K562 (cell line): Measurements from ENCODE around the gene FZD1. TPM values are rescaled to one million over a fixed set of nuclear protein-coding genes. Genes with fewer than 3 reads are reported as not detected.

ENCODE experiments used
- ATAC-seq: fragments of 200-7000 bp; cut with Tn5 transposase; 3 replicates; pipeline ENCODE4 v1.9.1; 2020; ENCODE audit warnings: moderate library complexity
- BruUV-seq: library from RNA; stranded (reverse); fragments of 400-500 nt; replicated peaks from 2 replicates; lab custom pipeline; 2021; lab: Mats Ljungman, UMichigan
- CTCF ChIA-PET: fragments of 300-600 bp; formaldehyde crosslinking; extraction: SDS; loops from one replicate; lab custom pipeline; 2021; ENCODE audit warnings: low intra/inter-chr PET ratio; lab: Yijun Ruan, JAX
- POLR2A ChIA-PET: fragments of 300-600, 350-650 bp; sonication (Branson Sonifier 250); formaldehyde crosslinking; extraction: SDS; loops from one replicate; lab custom pipeline; 2021; ENCODE audit warnings: antibody characterized with exemption, inconsistent platforms; lab: Yijun Ruan, JAX
- DNase-seq, 4 experiments: peaks; one replicate each; pipeline versions ENCODE4 v3.0.0 to v3.0.0-alpha.2; 2011 to 2018; ENCODE audit warnings: low spot score in 3 of 4, mixed read lengths in 3 of 4; ENCODE audit errors: extremely low read depth in 1 of 4
- FAIRE-seq: peaks from 2 replicates; lab custom pipeline; 2011; peaks lifted over from hg19 to GRCh38; lab: Jason Lieb, UNC
- H2AFZ ChIP-seq: 2 replicates; pipeline ENCODE4 v1.6.0; 2011; ENCODE audit warnings: low read depth, low read length, control low read depth, inconsistent platforms
- H3K27ac ChIP-seq: fragments of 200-600 bp; 3 replicates; pipeline ENCODE4 v1.8.0; 2011; ENCODE audit warnings: low read depth, mild to moderate bottlenecking, control low read depth, inconsistent platforms, low read length, moderate library complexity, mixed read lengths; ENCODE audit errors: extremely low read depth
- H3K27me3 ChIP-seq, 2 experiments: fragments of 300-600 bp in 1 of 2; 2 replicates in 1 of 2; 3 replicates in 1 of 2; pipeline versions ENCODE4 v1.6.0 to v1.8.0; 2011; ENCODE audit warnings: inconsistent platforms in 2 of 2, low read length in 2 of 2, mild to moderate bottlenecking in 1 of 2, mixed read lengths in 1 of 2, moderate library complexity in 1 of 2; ENCODE audit not compliant: control insufficient read depth in 2 of 2, insufficient read depth in 2 of 2
- H3K36me3 ChIP-seq: fragments of 300-600 bp; 3 replicates; pipeline ENCODE4 v1.8.0; 2011; ENCODE audit warnings: mild to moderate bottlenecking, low read length, inconsistent platforms; ENCODE audit not compliant: control insufficient read depth, insufficient read depth
- H3K4me1 ChIP-seq, 2 experiments: fragments of 200-600 bp in 1 of 2; replicated peaks in 1 of 2; 2 replicates in 1 of 2; 3 replicates in 1 of 2; pipeline versions ENCODE4 v1.5.1 to v1.8.0; 2011; ENCODE audit warnings: inconsistent platforms in 2 of 2, low read length in 2 of 2, mild to moderate bottlenecking in 1 of 2, mixed read lengths in 1 of 2, moderate library complexity in 1 of 2; ENCODE audit not compliant: control insufficient read depth in 2 of 2, insufficient read depth in 2 of 2
- H3K4me2 ChIP-seq: 2 replicates; pipeline ENCODE4 v1.6.1; 2011; ENCODE audit warnings: low read length, control low read depth, inconsistent platforms, mixed read lengths; ENCODE audit not compliant: insufficient read depth
- H3K4me3 ChIP-seq: fragments of 200-600 bp; sonication (generic), shearing (Covaris generic); 2 replicates; pipeline ENCODE4 v1.5.1; 2016; ENCODE audit warnings: control low read depth, inconsistent platforms
- H3K79me2 ChIP-seq: fragments of 200-600 bp; 3 replicates; pipeline ENCODE4 v1.8.0; 2011; ENCODE audit warnings: low read length, inconsistent platforms; ENCODE audit not compliant: control insufficient read depth, insufficient read depth
- H3K9ac ChIP-seq, 2 experiments: 2 replicates each; pipeline versions ENCODE4 v1.6.0 to v1.6.1; 2011; ENCODE audit warnings: low read depth in 2 of 2, low read length in 2 of 2, control low read depth in 1 of 2, inconsistent platforms in 1 of 2, mild to moderate bottlenecking in 1 of 2, mixed read lengths in 1 of 2; ENCODE audit not compliant: insufficient read depth in 1 of 2
- H3K9me1 ChIP-seq: one replicate; pipeline ENCODE4 v1.6.0; 2011; ENCODE audit warnings: inconsistent platforms, mild to moderate bottlenecking, low read length, moderate library complexity; ENCODE audit not compliant: control insufficient read depth, insufficient read depth
- H3K9me3 ChIP-seq: replicated peaks from 2 replicates; pipeline ENCODE4 v1.5.1; 2011; ENCODE audit warnings: low read depth, low read length, inconsistent platforms; ENCODE audit not compliant: control insufficient read depth, insufficient read depth
- H4K20me1 ChIP-seq: replicated peaks from 2 replicates; pipeline ENCODE4 v1.6.1; 2011; ENCODE audit warnings: low read length, inconsistent platforms, mixed read lengths; ENCODE audit not compliant: control insufficient read depth, insufficient read depth
- BRCA1 ChIP-seq, 2 experiments: fragments of 450-650 bp in 1 of 2; sonication (generic) in 1 of 2; formaldehyde crosslinking in 1 of 2; IDR thresholded peaks; 2 replicates each; pipeline versions ENCODE4 v1.5.0 to v1.6.1; 2017 to 2020; ENCODE audit warnings: mild to moderate bottlenecking in 1 of 2, missing genetic modification reagents in 1 of 2
- CHD2 ChIP-seq: IDR thresholded peaks from 2 replicates; pipeline ENCODE4 v1.6.1; 2011; ENCODE audit warnings: low read depth, low read length
- CREB1 ChIP-seq, 2 experiments: sonication (generic) in 1 of 2; formaldehyde crosslinking in 1 of 2; IDR thresholded peaks; 2 replicates each; pipeline versions ENCODE4 v1.6.1 to v1.8.0; 2012 to 2022; ENCODE audit warnings: inconsistent platforms in 1 of 2, mild to moderate bottlenecking in 1 of 2, missing genetic modification reagents in 1 of 2, moderate library complexity in 1 of 2
- CTCFL ChIP-seq: IDR thresholded peaks from 2 replicates; pipeline ENCODE4 v1.6.1; 2011; ENCODE audit warnings: borderline replicate concordance, low read depth, mild to moderate bottlenecking, moderate library complexity, low read length; ENCODE audit not compliant: insufficient read depth, poor library complexity, severe bottlenecking
- ELF4 ChIP-seq: fragments of 450-650 bp; formaldehyde crosslinking; IDR thresholded peaks from 2 replicates; pipeline ENCODE4 v1.4.0; 2022; ENCODE audit warnings: missing genetic modification characterization
- ELK1 ChIP-seq: sonication (generic); formaldehyde crosslinking; IDR thresholded peaks from 2 replicates; pipeline ENCODE4 v1.8.1; 2022; ENCODE audit warnings: missing genetic modification reagents
- ESRRA ChIP-seq: fragments of 450-650 bp; IDR thresholded peaks from 2 replicates; pipeline ENCODE4 v1.6.1; 2014; ENCODE audit warnings: low read depth, mild to moderate bottlenecking, moderate library complexity, borderline replicate concordance
- GTF3C2 ChIP-seq: IDR thresholded peaks from 3 replicates; pipeline ENCODE4 v1.6.1; 2011; ENCODE audit warnings: borderline replicate concordance, mild to moderate bottlenecking, moderate library complexity; ENCODE audit not compliant: insufficient read length; ENCODE audit errors: extremely low read depth
- MAFG ChIP-seq: fragments of 450-650 bp; conservative IDR thresholded peaks from 2 replicates; pipeline ENCODE4 v1.6.1; 2016; ENCODE audit warnings: missing genetic modification characterization, missing compliant biosample characterization
- RBM15 ChIP-seq: fragments of 200-400 bp; formaldehyde crosslinking; IDR thresholded peaks from 2 replicates; pipeline ENCODE4 v1.6.1; 2018; ENCODE audit warnings: mild to moderate bottlenecking, low read length, moderate library complexity; ENCODE audit not compliant: insufficient read depth
- STAT5A ChIP-seq: IDR thresholded peaks from 2 replicates; pipeline ENCODE4 v1.6.1; 2012; ENCODE audit warnings: low read length, inconsistent platforms, borderline replicate concordance
- XRCC4 ChIP-seq: IDR thresholded peaks from one replicate; pipeline ENCODE4 v1.6.1; 2011; ENCODE audit not compliant: insufficient read depth, insufficient read length; ENCODE audit errors: extremely low read depth
- YBX1 ChIP-seq: fragments of 450-650 bp; IDR thresholded peaks from 2 replicates; pipeline ENCODE4 v1.7.1; 2016; ENCODE audit warnings: mild to moderate bottlenecking
- ZNF143 ChIP-seq: sonication (generic); formaldehyde crosslinking; IDR thresholded peaks from 2 replicates; pipeline ENCODE4 v1.9.0; 2022; ENCODE audit warnings: mild to moderate bottlenecking, missing genetic modification reagents
- ZNF253 ChIP-seq: fragments of 250-450 bp; sonication (Bioruptor Pico); conservative IDR thresholded peaks from 2 replicates; pipeline ENCODE4 v1.6.1; 2021; ENCODE audit warnings: mild to moderate bottlenecking
- ZNF589 ChIP-seq: fragments of 200-800 bp; sonication (Bioruptor generic); IDR thresholded peaks from 2 replicates; pipeline ENCODE4 v1.6.1; 2016; ENCODE audit warnings: low read depth, missing genetic modification characterization, missing compliant biosample characterization
- ZNF717 ChIP-seq: fragments of 250-450 bp; sonication (Bioruptor Pico); IDR thresholded peaks from 2 replicates; pipeline ENCODE4 v1.5.0; 2021
- WGBS: fragments of 100-300 bp; shearing (Covaris generic); methylation state at CpG from one replicate; pipeline ENCODE4 v1.1.6; 2016; ENCODE audit warnings: low coverage, mixed read lengths; ENCODE audit not compliant: insufficient coverage; ENCODE audit errors: missing lambda C conversion rate; 5-methylcytosine and 5-hydroxymethylcytosine counted together
- in situ Hi-C: fragments of 300-500 bp; cut with MboI; formaldehyde crosslinking; loops from 4 replicates; pipeline ENCODE4 v1.15.0; 2018; ENCODE audit warnings: inconsistent platforms, mixed read lengths
- intact Hi-C: fragments of 100-400 bp; cut with micrococcal nuclease; formaldehyde crosslinking; loops from 2 replicates; pipeline ENCODE4 v1.14.2; 2022
- polyA plus RNA-seq, 8 experiments: library from polyadenylated mRNA; depleted of rRNA in 4 of 8; stranded (reverse) in 5 of 8; unstranded in 3 of 8; fragments of >200 nt; fragmentation: Nextera tagmentation in 2 of 8; fragmentation: Illumina TruSeq in 1 of 8; extraction: Ambion mirVana in 2 of 8; extraction: Trizol in 1 of 8; gene quantifications; 2 replicates each; pipeline versions ENCODE4 v1.2.1 to v1.2.3, GENCODE V29; 2011 to 2014; ENCODE audit warnings: inconsistent platforms in 1 of 8, missing spikeins in 1 of 8
- total RNA-seq, 7 experiments: library from RNA; depleted of rRNA in 6 of 7; stranded (reverse); fragments of >200 nt in 6 of 7; fragmentation: Illumina TruSeq in 2 of 7; extraction: Trizol in 2 of 7; gene quantifications; 2 replicates each; pipeline versions ENCODE4 v1.2.1 to v1.2.3, GENCODE V29; 2011 to 2021; ENCODE audit warnings: low replicate concordance in 1 of 7

Gene FZD1
- total and polyA plus RNA-seq, 9 of the 15 experiments (the other 6 are each of a cell fraction or from before 2014, with no cell fraction given): 0.25 to 5.1 (median 1.8) TPM

- in situ Hi-C loops: no loop called here
- no peaks in the 10 kb centered on the region for H3K36me3 ChIP-seq
- no peaks in the 10 kb centered on the region for H3K9me1 ChIP-seq
- H3K4me3 ChIP-seq: no peak overlapping the region
- H3K27me3 ChIP-seq: peaks cover 24 to 26% of the 10 kb centered on the region in 2 experiments
- no peak for DNase-seq
- intact Hi-C loops: no loop called here
- H2AFZ ChIP-seq: no peak overlapping the region
- no peak overlapping the region for H3K27ac ChIP-seq
- BruUV-seq: no TSS peak
- WGBS: 2% methylated on average over 8 of the region's 8 CpGs
- CTCF ChIA-PET: no interaction called here
- no peaks in the 10 kb centered on the region for H3K9me3 ChIP-seq
- POLR2A ChIA-PET: interaction anchor here (0.6 to 1.7 kb wide), 4 partner anchors 8 to 414 kb away, joined by 3 to 5 read pairs (median 4); no protein-coding TSS in a partner anchor
- no peak for TF ChIP-seq RBM15
- no peak for TF ChIP-seq ELF4
- TF ChIP-seq CREB1 (IDR thresholded peaks at IDR 0.05): no peak
- TF ChIP-seq CREB1 (CRISPR knock-in tag; IDR thresholded peaks at IDR 0.05): no peak
- no peak for TF ChIP-seq ELK1 (CRISPR knock-in tag)
- no peak for TF ChIP-seq BRCA1 (IDR thresholded peaks at IDR 0.05)
- TF ChIP-seq BRCA1 (CRISPR knock-in tag; IDR thresholded peaks at IDR 0.05): no peak
- TF ChIP-seq ZNF143 (CRISPR knock-in tag): no peak
- TF ChIP-seq MAFG (tag): no peak
- no peak for TF ChIP-seq ZNF253 (CRISPR knock-in tag)
- TF ChIP-seq XRCC4: no peak
- no peak for TF ChIP-seq GTF3C2
- TF ChIP-seq ESRRA: no peak
- no peak for TF ChIP-seq CTCFL
- TF ChIP-seq STAT5A: no peak
- no peak for TF ChIP-seq CHD2
- no peak for TF ChIP-seq YBX1
- no peak for TF ChIP-seq ZNF717 (CRISPR knock-in tag)
- no peak for TF ChIP-seq ZNF589
- no peak overlapping the region for H3K9ac ChIP-seq
- H3K79me2 ChIP-seq: no peaks in the 10 kb centered on the region
- no peaks in the 10 kb centered on the region for H4K20me1 ChIP-seq
- FAIRE-seq: no peak
- no peak overlapping the region for H3K4me2 ChIP-seq
- no peaks in the 10 kb centered on the region for H3K4me1 ChIP-seq
- no peak for ATAC-seq
Measured at GRCh38 chr7:91233212-91233611, 31.0 kb upstream of the FZD1 start.
